UCSD-AML1 (cell line): ENCODE data around the gene METTL26.

Experiments used
- DNase-seq: peaks from one replicate; lab custom pipeline; 2025; ENCODE audit not compliant: unreplicated experiment; lab: John Stamatoyannopoulos, UW

Gene METTL26

DNA sequence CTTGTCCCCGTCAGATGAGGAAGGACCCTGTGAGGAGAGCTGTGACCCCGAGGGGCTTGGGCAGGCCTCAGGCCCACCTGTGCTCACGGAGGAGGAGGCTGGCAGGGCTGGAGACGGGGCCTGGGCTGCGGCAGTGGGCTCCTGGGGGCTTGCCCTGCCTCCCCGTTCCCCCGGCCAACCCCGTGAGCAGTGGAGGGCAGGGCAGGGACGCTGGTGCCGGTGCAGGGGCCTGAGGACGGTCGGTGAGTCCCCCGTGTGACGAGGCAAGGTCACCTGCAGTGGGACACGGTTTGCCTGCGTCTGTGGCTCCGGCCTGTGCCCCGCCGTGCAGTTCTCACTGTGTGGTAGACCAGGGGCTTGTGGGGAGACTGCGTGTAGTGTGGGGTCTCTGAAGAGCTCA is 23.5 kb upstream of the METTL26 start:
- no peak for DNase-seq

GRCh38 chr16:658679-659571 is 22.8 kb upstream of the METTL26 start:
- DNase-seq: no peak

GRCh38 chr16:657487-657886 is 21.4 kb upstream of the METTL26 start:
- DNase-seq: no peak

GRCh38 chr16:654034-654433 is 17.9 kb upstream of the METTL26 start:
- no peak for DNase-seq

- no peak for DNase-seq
These were observed 16.6 kb upstream of the METTL26 start for GRCh38 chr16:652454-653305.

GRCh38 chr16:651844-652243 is 15.7 kb upstream of the METTL26 start:
- DNase-seq: no peak

GRCh38 chr16:649631-650030 is 13.5 kb upstream of the METTL26 start:
- no peak for DNase-seq

GRCh38 chr16:648781-649589 is 12.9 kb upstream of the METTL26 start, which contains the start of gene WDR90:
TSS of gene WDR90 (plus strand) at chr16:649365. CDS start at chr16:649417, 52 bp downstream.
- peak; percentile 92 for DNase-seq

GRCh38 chr16:648071-648780 is 12.1 kb upstream of the METTL26 start:
- DNase-seq: peak; percentile 59

DNA sequence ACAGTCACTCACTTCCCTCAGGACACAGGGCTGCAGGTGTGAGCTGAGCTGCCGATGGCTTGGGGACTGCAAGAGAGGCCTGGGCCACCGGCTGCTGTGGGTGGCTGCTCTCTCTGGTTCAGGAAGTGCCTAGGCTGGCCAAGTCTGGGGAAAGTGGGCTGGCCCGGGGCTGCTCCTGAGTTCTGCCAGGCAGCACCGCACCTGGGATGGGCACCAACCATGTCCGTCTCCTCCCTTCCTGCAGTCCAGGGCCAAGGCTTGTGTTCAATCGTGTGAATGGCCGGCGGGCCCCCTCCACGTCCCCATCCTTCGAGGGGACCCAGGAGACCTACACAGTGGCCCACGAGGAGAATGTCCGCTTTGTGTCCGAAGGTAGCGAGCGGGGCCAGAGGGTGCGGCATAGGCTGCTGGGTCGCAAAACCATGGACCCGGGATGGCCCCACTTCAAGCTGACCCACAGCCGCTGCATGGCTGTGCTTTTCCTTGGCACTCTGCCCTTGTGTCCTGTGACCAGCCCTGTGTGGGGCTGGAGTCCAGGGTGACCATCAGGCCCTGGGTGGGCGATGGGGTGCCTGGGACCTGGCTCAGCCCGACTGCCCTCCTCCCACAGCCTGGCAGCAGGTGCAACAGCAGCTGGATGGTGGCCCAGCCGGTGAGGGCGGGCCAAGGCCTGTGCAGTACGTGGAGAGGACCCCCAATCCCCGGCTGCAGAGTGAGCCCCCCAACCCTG is 11.2 kb upstream of the METTL26 start:
- DNase-seq: no peak

GRCh38 chr16:646679-647172 is 10.6 kb upstream of the METTL26 start:
- no peak for DNase-seq

- no peak for DNase-seq
These were observed 10.0 kb upstream of the METTL26 start for GRCh38 chr16:645852-646678.

GRCh38 chr16:644556-644955 is 8.5 kb upstream of the METTL26 start:
- DNase-seq: no peak

DNA sequence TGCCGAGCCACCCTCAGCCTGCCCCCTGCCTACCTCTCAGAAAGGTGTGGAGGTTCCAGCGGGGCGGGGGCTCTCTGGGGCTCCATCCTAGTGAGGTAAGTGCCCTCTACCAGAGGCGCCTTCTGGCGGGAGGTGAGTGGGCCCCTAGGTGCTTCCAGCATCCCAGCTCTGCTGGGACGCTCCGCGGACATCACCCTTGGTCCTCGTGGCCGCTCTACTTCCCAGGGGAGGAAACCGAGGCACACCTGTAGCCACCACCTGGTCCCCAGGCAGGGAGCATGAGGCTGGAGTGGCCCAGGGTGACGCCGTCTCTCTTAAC is 6.9 kb upstream of the METTL26 start:
- DNase-seq: no peak

DNA sequence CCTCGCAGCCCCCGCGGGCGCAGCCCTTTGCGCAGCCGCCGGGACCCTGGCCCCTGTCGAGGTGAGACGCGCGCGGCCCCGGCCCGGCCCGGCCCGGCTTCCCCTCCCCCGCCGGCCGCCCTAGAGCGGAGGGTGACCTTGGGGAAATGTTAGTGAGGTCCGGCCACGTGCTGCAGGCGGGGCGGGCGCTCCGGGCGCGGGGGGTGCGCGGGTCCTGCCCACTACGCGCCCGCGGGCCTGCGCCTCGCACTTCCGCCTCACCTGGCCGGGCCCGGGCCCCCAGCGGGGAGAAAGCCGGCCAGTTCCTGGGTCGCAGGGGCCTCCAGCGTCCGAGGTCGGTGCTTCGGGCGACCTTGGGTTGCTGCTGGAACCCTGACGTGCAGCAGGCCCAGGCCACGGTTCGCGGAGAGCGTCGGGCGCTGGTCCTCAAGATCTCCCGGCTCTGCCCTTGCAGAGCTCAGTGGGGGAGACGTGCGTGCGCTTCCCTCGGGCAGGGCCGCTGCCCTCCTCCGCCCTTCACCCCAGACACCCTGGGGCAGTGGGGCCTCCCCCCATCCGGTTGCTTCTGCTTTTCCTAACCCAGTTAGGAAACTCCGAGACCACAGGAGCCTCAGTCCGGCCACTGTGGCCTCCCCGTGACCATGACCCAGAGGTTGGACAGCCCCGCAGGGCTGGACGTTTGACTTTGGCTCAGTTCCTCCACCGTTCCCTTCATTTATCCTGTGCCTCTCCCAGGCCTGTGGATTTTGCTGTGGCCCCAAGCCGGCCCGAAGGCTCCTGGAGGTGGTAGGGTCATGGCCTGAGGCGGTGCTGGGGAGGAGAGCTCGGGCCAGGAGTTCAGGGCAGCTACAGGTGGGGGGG is 6.3 kb upstream of the METTL26 start:
- peak; percentile 45 for DNase-seq

- DNase-seq: peak; percentile 91
These were observed 5.5 kb upstream of the METTL26 start, which contains the start of gene MCRIP2 for GRCh38 chr16:641326-642188. TSS of gene MCRIP2 (plus strand) at chr16:641828. CDS start at chr16:641992, 164 bp downstream.

DNA sequence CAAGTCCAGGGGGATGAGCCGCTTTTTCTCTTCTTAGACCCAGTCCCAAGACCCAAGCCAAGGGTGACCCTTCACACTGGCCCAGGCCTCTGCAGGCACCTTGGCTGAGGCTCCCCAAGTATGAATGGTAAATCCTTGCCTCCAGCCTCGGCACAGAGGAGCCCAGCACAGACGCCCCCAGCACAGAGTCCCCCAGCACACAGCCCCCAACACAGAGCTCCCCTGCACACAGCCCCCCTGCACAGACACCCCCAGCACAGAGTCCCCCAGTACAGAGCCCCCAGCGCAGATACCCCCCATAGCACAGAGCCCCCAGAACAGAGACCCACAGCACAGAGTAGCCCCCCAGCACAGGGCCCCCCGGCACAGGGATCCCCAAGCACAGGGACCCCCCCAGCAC is 4.5 kb upstream of the METTL26 start:
- no peak for DNase-seq
